Nephron progenitor cell (in vitro differentiated cells): ENCODE measurements around the gene C3orf80.

Experiments
- DNase-seq: peaks from one replicate; pipeline ENCODE4 v3.0.0; 2021
- H3K27ac Mint-ChIP-seq: 2 replicates; pipeline ENCODE4 v1.8.0; 2021; ENCODE audit warnings: mild to moderate bottlenecking, moderate library complexity, mixed read lengths
- H3K27me3 Mint-ChIP-seq: 2 replicates; pipeline ENCODE4 v1.8.0; 2021; ENCODE audit warnings: mild to moderate bottlenecking, low read depth, mixed read lengths; ENCODE audit not compliant: poor library complexity
- H3K36me3 Mint-ChIP-seq: 2 replicates; pipeline ENCODE4 v1.8.0; 2021; ENCODE audit warnings: low read depth, mixed read lengths
- H3K4me1 Mint-ChIP-seq: 2 replicates; pipeline ENCODE4 v1.8.0; 2021; ENCODE audit warnings: mixed read lengths
- H3K4me3 Mint-ChIP-seq: 2 replicates; pipeline ENCODE4 v1.8.0; 2021; ENCODE audit warnings: mild to moderate bottlenecking, moderate library complexity, mixed read lengths
- H3K9me3 Mint-ChIP-seq: 2 replicates; pipeline ENCODE4 v1.8.0; 2021; ENCODE audit warnings: mild to moderate bottlenecking, moderate library complexity, mixed read lengths
- TF ChIP-seq, protein P1 (sequence below): fragments of 200-600 bp; sonication (generic); IDR thresholded peaks from 2 replicates; pipeline ENCODE4 v1.5.0; 2021; ENCODE audit warnings: antibody characterized with exemption

Gene C3orf80

DNA sequence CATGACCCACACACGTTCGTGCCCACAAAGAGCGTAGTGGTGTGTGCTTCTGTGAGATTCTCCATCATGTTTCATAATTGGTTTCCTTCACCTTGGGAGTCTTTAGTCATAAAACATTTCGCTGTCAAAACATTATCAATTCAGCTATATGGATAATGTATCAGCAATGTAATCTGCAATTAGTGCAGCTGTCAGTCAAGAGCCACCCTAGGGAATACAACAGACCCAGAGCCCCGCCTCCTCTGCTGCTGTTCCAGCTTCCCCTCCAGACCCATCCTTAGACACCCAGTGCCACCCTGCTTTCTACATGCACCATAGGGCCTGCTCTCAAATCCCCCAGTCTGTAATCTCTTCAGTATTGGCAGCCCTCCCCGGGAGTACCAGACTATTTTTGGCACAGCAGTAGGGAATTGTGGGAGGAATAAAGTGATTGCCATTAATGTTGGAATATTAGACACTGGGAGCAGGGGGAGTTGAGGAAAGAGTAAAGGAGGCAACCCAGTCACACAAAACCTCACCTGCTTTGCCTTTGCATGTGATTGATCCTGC, 31.5 kb upstream of the C3orf80 start:
- H3K27ac Mint-ChIP-seq: no peak overlapping the region
- no peak overlapping the region for H3K4me3 Mint-ChIP-seq
- H3K9me3 Mint-ChIP-seq: no peaks in the 10 kb centered on the region
- TF ChIP-seq, protein P1, sequence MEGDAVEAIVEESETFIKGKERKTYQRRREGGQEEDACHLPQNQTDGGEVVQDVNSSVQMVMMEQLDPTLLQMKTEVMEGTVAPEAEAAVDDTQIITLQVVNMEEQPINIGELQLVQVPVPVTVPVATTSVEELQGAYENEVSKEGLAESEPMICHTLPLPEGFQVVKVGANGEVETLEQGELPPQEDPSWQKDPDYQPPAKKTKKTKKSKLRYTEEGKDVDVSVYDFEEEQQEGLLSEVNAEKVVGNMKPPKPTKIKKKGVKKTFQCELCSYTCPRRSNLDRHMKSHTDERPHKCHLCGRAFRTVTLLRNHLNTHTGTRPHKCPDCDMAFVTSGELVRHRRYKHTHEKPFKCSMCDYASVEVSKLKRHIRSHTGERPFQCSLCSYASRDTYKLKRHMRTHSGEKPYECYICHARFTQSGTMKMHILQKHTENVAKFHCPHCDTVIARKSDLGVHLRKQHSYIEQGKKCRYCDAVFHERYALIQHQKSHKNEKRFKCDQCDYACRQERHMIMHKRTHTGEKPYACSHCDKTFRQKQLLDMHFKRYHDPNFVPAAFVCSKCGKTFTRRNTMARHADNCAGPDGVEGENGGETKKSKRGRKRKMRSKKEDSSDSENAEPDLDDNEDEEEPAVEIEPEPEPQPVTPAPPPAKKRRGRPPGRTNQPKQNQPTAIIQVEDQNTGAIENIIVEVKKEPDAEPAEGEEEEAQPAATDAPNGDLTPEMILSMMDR: no peak
- no peaks in the 10 kb centered on the region for H3K36me3 Mint-ChIP-seq
- peaks cover 2% of the 10 kb centered on the region for H3K27me3 Mint-ChIP-seq
- peaks cover 16% of the 10 kb centered on the region for H3K4me1 Mint-ChIP-seq
- no peak for DNase-seq

DNA sequence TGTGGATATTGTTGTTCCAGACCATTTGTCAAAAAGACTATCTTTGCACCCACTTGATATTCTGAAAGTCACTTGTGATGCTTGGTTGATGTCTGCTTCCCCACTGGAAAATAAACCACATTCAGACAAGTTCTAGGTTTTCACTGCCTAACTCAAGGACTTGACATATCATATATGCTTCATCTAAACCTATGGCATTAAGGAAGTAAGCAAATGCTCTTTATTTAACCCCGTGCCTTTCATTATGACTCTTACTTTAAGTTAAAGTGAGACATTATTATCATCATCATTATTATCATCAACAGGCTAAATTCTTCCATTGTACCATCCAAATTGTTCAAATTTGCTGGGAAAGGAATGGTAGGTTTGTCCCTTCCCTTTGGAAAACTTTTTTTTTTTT, 30.8 kb upstream of the C3orf80 start:
- TF ChIP-seq, protein P1: no peak
- no peak for DNase-seq
- Mint-ChIP-seq H3K27me3 (peaks cover 2% of the 10 kb centered on the region), H3K36me3 (no peaks in the 10 kb centered on the region), H3K27ac (no peak overlapping the region), H3K9me3 (no peaks in the 10 kb centered on the region), H3K4me1 (peaks cover 16% of the 10 kb centered on the region), H3K4me3 (no peak overlapping the region)

DNA sequence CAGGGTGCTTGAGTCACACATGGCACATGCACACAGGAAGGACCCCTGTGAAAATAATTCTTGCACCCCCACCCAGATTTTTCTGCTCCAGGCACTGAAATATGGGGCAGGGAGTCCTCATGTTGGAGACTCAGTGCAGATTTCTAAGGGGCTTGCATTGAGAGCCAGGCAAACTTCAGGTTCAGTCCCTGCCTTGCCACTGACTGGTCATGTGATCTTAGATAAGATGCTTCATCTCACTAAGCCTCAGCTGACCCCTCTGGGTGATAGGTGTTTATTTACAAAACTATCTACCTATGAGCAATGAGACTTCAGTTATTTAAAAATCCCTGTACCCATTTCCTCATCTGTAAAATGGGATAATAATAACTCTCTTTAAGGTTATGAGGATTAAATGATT, 30.1 kb upstream of the C3orf80 start:
- Mint-ChIP-seq H3K4me1 (peaks cover 16% of the 10 kb centered on the region), H3K27ac (no peak overlapping the region), H3K9me3 (no peaks in the 10 kb centered on the region), H3K4me3 (no peak overlapping the region), H3K27me3 (peaks cover 2% of the 10 kb centered on the region), H3K36me3 (no peaks in the 10 kb centered on the region)
- no peak for DNase-seq
- TF ChIP-seq, protein P1: no peak

DNA sequence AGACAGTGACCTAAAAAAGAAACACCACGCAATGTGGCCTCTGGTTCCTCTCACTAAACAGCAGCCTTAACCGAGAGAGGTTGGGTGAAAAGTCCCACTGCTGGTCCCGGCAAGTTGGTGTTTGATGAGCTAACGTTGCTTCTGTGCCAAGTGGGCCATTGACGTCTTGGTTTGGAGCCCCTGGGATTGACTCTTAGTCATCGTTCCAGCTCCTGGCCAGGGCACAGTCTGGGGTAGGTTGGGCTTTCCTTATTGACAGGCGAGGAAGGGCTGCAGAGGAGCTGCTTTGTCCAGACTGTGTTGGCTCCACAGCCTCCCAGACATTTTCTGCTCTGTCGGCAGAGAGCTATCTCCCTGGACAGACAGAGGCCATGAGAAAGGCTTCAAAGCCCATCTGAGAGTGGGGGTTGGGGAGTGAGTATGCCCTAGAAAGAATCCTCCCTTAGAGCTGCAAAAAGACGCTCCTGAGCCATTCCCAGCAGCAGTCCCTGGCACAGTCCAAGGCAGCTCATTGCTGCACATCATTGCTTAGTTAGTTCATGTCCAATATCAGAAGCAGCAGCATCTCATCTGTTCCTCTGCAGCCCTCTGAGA, 28.6 kb upstream of the C3orf80 start:
- no peak overlapping the region for H3K4me3 Mint-ChIP-seq
- TF ChIP-seq, protein P1: no peak
- no peak for DNase-seq
- no peak overlapping the region for H3K27ac Mint-ChIP-seq
- H3K27me3 Mint-ChIP-seq: no peaks in the 10 kb centered on the region
- no peaks in the 10 kb centered on the region for H3K9me3 Mint-ChIP-seq
- H3K36me3 Mint-ChIP-seq: no peaks in the 10 kb centered on the region
- peaks cover 16% of the 10 kb centered on the region for H3K4me1 Mint-ChIP-seq

DNA sequence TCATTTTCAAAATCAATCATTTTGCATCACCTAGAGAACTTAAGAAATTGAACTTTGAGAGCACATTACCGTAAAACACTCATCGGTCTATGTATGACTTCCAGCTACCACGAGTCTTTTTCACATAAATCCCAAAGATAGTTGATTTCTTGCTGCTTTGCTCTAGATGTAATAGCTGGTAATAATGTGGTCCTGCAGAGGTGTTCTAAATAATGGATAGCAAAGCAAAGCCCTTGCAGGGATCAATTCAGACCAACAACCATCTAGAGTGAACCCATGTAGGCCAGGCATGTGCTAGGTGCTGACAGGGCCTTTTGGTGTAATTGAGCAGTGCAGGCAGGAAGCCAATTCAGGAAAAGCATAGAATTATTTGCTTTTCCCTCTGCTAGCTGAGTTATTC, 26.1 kb upstream of the C3orf80 start:
- Mint-ChIP-seq H3K27me3 (peaks cover 10% of the 10 kb centered on the region), H3K4me1 (peaks cover 12% of the 10 kb centered on the region)

More for the DNA sequence above, 26.1 kb upstream of the C3orf80 start:
- no peak overlapping the region for H3K4me3 Mint-ChIP-seq
- no peaks in the 10 kb centered on the region for H3K36me3 Mint-ChIP-seq
- H3K9me3 Mint-ChIP-seq: no peaks in the 10 kb centered on the region
- DNase-seq: no peak
- TF ChIP-seq, protein P1: no peak
- no peak overlapping the region for H3K27ac Mint-ChIP-seq
